Large intestine (tissue), 3 donors: ENCODE measurements around the gene C19orf53. TPM values are rescaled to one million over a fixed set of nuclear protein-coding genes. Genes with fewer than 3 reads are reported as not detected.

Experiments used
- DNase-seq, 2 donors: peaks; one replicate each; pipeline versions ENCODE4 v3.0.0 to v3.0.0-alpha.2; 2013
- H3K27ac ChIP-seq: one replicate; pipeline ENCODE4 v1.5.1; 2013; ENCODE audit warnings: low read length
- H3K27me3 ChIP-seq: 2 replicates; pipeline ENCODE4 v1.6.1; 2013; ENCODE audit warnings: low read length; ENCODE audit not compliant: control insufficient read depth, insufficient read depth
- H3K36me3 ChIP-seq: 2 replicates; pipeline ENCODE4 v1.6.1; 2013; ENCODE audit warnings: low read length; ENCODE audit not compliant: control insufficient read depth, insufficient read depth
- H3K4me1 ChIP-seq: one replicate; pipeline ENCODE4 v1.6.1; 2013; ENCODE audit warnings: low read length; ENCODE audit not compliant: control insufficient read depth, insufficient read depth
- H3K4me3 ChIP-seq: one replicate; pipeline ENCODE4 v1.5.1; 2013; ENCODE audit warnings: low read length
- H3K9me3 ChIP-seq: one replicate; pipeline ENCODE4 v1.6.1; 2013; ENCODE audit warnings: mild to moderate bottlenecking, low read depth, low read length, moderate library complexity; ENCODE audit not compliant: control insufficient read depth
- WGBS: methylation state at CpG from one replicate; pipeline ENCODE4 v1.1.5; 2013; ENCODE audit warnings: low lambda C conversion rate; ENCODE audit not compliant: insufficient coverage; 5-methylcytosine and 5-hydroxymethylcytosine counted together
- polyA plus RNA-seq: library from polyadenylated mRNA; unstranded; fragments of 120-200 nt; gene quantifications from one replicate; pipeline ENCODE4 v1.2.1, GENCODE V29; 2013

Gene C19orf53
- polyA plus RNA-seq, 1 donor, result 101 TPM

DNA sequence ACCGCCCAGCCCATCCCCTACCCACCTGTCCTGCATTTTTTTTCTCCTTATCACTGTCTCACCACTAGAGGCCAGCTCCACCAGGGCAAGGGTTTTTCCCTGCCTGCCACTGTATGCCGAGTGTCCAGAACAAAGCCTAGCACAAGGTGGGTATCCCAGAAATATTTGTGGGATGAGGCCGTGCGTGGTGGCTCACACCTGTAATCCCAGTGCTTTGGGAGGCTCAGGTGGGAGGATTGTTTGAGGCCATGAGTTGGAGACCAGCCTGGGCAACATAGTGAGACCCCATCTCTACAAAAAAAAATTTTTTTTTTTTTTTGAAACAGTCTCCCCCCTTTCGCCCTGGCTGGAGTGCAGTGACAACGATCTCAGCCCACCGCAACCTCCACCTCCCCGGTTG lies 12.8 kb upstream of the C19orf53 start:
- Histone ChIP-seq H3K9me3 (no peaks in the 10 kb centered on the region), H3K36me3 (peaks cover 69% of the 10 kb centered on the region), H3K4me3 (no peak overlapping the region), H3K4me1 (peaks cover 12% of the 10 kb centered on the region), H3K27me3 (no peaks in the 10 kb centered on the region), H3K27ac (no peak overlapping the region)
- no peak for DNase-seq
- WGBS, result 100% methylated on average over 1 of the region's 8 CpGs

DNA sequence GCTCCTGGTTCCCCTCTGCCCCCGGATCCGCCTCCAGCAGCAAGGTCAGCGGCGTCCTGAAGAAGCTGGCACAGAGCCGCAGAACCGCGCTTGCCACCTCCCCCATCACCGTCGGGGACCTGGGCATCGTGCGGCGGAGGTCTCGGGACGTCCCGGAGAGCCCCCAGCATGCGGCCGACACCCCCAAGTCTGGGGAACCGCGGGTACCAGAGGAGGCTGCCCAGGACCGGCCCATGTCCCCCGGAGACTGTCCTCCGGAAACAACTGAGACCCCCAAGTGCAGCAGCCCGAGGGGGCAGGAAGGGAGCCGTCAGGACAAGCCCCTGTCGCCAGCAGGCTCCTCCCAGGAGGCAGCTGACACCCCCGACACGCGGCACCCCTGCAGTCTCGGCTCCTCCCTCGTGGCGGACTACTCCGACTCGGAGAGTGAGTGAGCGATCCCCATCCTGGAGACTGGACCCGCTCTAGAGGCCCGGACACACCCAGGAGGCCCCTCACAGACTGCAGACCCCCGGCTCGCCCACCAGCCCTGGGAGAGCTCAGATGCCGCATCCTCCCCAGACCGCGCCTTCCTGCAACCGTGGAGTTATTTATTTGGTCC lies 11.5 kb upstream of the C19orf53 start:
- Histone ChIP-seq H3K9me3 (no peaks in the 10 kb centered on the region), H3K27me3 (no peaks in the 10 kb centered on the region), H3K4me3 (no peak overlapping the region), H3K36me3 (peaks cover 56% of the 10 kb centered on the region), H3K27ac (no peak overlapping the region), H3K4me1 (peaks cover 12% of the 10 kb centered on the region)
- DNase-seq, result no peak
- WGBS, result no CpG with 5 or more reads among the region's 42 CpGs

GRCh38 chr19:13763265-13763664 lies 11.0 kb upstream of the C19orf53 start:
- H3K27me3 ChIP-seq, result no peaks in the 10 kb centered on the region
- H3K36me3 ChIP-seq, result peaks cover 54% of the 10 kb centered on the region
- WGBS, result no CpG with 5 or more reads among the region's 3 CpGs
- no peak overlapping the region for H3K27ac ChIP-seq
- H3K4me3 ChIP-seq, result no peak overlapping the region
- peaks cover 12% of the 10 kb centered on the region for H3K4me1 ChIP-seq
- DNase-seq, result no peak
- H3K9me3 ChIP-seq, result no peaks in the 10 kb centered on the region

DNA sequence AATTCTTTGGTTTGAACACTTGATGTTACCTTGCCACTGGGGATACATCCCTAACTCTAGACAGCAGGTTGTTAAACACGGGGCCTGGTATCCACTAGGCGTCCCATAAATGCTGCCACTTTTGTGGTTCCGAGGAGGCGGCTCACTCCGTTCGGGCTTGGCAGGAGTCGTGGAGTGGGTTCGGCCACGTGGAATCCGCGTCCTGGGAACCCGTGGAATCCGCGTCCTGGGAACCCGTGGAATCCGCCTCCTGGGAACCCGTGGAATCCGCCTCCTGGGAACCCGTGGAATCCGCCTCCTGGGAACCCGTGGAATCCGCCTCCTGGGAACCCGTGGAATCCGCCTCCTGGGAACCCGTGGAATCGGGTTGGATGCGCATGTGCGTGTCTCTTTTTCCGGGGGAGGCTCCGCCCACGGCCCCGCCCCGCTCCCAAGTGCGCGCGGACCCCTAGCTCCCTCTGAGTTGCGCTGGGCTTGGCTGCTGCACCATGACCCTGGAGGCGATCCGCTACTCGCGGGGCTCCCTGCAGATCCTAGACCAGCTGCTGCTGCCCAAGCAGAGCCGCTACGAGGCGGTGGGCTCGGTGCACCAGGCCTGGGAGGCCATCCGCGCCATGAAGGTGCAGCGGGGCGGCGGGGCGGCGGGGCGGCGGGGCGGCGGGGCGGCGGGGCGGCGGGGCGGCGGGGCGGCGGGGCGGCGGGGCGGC lies 10.0 kb upstream of the C19orf53 start, which contains the start of gene MRI1:
TSS of gene MRI1 (plus strand) at position 422 of the 707 bp plus-strand sequence. CDS start at position 489, 67 bp downstream.
- Histone ChIP-seq H3K36me3 (peaks cover 55% of the 10 kb centered on the region), H3K27ac (peak within 1 kb of the TSS; percentile 11), H3K4me1 (peaks cover 12% of the 10 kb centered on the region), H3K27me3 (no peaks in the 10 kb centered on the region), H3K4me3 (peak within 1 kb of the TSS; percentile 63), H3K9me3 (no peaks in the 10 kb centered on the region)
- WGBS, result no CpG with 5 or more reads among the region's 67 CpGs
- DNase-seq, result peak; percentile 76 to 90

GRCh38 chr19:13764821-13765394 lies 9.3 kb upstream of the C19orf53 start:
- peak in 1 of 2 donors; percentile 37 for DNase-seq
- Histone ChIP-seq H3K27ac (no peak overlapping the region), H3K4me1 (peaks cover 12% of the 10 kb centered on the region), H3K36me3 (peaks cover 53% of the 10 kb centered on the region), H3K4me3 (peak overlapping the region; percentile 63), H3K27me3 (no peaks in the 10 kb centered on the region), H3K9me3 (no peaks in the 10 kb centered on the region)
- 10% methylated on average over 2 of the region's 48 CpGs for WGBS

DNA sequence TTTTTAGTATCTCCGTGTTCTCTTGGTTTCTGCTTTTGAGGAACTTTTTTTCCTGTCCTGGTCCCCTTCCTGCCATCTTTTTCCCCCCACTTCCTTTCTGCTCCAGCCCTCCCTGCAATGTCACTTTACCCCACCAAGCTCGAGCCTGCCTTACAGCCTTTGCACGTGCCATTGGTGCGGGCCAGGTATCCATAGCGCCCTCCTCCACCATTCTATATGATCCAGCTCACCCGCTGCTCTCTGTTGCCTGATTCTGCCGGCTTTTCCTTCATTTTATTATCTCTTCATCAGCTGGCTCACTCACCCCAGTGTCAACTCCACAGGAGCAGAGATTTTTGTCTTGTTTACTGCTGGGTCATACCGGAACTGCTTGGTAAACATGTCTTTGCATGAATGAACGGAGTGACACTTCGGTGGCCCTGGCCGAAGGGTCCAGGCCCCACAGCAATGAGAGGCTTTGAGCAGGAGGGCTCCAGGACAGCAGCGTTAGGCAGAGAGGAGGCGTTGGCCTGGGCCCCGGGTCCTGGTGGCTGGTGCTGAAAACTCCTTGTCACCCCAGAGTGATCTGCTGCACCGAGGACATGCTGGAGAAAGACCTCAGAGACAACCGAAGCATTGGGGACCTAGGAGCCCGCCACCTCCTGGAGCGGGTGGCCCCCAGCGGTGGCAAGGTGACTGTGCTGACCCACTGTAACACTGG lies 8.7 kb upstream of the C19orf53 start:
- 13% methylated on average over 1 of the region's 19 CpGs for WGBS
- H3K4me3 ChIP-seq, result peak overlapping the region; percentile 63
- H3K9me3 ChIP-seq, result no peaks in the 10 kb centered on the region
- peaks cover 51% of the 10 kb centered on the region for H3K36me3 ChIP-seq
- no peak overlapping the region for H3K27ac ChIP-seq
- H3K27me3 ChIP-seq, result no peaks in the 10 kb centered on the region
- no peak for DNase-seq
- H3K4me1 ChIP-seq, result peaks cover 12% of the 10 kb centered on the region

DNA sequence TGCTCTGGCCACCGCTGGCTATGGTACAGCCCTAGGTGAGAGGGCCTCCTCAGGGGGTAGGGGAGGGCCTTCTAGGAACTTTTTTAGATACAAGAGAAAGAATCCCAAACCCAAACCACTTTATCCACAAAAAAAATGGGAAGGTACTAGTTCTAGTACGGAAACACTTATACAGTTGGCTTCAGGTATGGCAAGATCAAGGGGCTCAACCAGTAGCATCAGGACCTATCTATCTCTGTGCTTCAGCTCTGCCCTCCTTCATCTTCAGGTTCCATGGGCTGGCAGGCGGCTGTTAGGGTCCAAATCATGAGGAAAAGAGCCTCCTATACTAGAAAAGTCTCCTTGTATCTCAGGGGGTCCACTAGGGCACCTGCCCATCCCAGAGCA lies 8.2 kb upstream of the C19orf53 start:
- no peak overlapping the region for H3K4me3 ChIP-seq
- no CpG with 5 or more reads among the region's 3 CpGs for WGBS
- H3K27ac ChIP-seq, result no peak overlapping the region
- DNase-seq, result no peak
- H3K4me1 ChIP-seq, result peaks cover 12% of the 10 kb centered on the region
- H3K27me3 ChIP-seq, result no peaks in the 10 kb centered on the region
- H3K36me3 ChIP-seq, result peaks cover 48% of the 10 kb centered on the region
- no peaks in the 10 kb centered on the region for H3K9me3 ChIP-seq

DNA sequence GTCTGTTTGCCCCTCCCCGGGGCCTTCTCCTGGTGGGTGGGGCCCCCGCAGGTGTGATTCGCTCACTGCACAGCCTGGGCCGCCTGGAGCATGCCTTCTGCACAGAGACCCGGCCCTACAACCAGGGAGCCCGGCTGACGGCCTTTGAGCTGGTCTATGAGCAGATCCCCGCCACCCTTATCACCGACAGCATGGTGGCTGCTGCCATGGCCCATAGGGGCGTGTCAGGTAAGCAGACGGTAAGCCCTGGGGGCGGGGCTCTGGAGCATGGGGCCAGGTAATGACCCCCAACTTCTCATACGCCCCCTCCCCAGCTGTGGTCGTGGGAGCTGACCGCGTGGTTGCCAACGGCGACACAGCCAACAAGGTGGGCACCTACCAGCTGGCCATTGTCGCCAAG lies 5.7 kb upstream of the C19orf53 start:
- Histone ChIP-seq H3K9me3 (no peaks in the 10 kb centered on the region), H3K4me1 (peaks cover 12% of the 10 kb centered on the region), H3K4me3 (no peak overlapping the region), H3K36me3 (peaks cover 32% of the 10 kb centered on the region), H3K27me3 (no peaks in the 10 kb centered on the region), H3K27ac (no peak overlapping the region)
- WGBS, result no CpG with 5 or more reads among the region's 19 CpGs
- DNase-seq, result no peak

DNA sequence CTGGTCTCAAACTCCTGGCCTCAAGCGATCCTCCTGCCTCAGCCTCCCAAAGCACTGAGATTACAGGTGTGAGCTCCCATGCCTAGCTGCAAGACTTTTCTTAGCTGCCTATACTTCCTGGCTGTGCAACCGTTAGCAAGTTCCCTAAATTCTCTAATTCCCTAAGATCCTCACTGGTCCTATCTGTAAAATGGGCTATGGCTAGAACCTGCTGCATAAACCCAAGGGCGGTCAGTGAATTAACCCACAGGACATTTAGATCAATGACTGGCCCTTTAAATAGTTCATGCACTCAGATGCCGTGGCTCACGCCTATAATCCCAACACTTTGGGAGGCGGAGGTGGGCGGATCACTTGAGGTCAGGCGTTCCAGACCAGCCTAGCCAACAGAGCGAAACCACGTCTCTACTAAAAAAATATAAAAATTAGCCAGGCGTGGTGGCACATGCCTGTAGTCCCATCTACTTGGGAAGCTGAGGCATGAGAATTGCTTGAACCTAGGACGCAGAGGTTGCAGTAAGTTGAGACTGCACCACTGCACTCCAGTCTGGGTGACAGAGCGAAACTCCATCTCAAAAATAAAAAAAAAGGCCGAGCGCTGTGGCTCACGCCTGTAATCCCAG lies 4.1 kb upstream of the C19orf53 start:
- no CpG with 5 or more reads among the region's 16 CpGs for WGBS

DNA sequence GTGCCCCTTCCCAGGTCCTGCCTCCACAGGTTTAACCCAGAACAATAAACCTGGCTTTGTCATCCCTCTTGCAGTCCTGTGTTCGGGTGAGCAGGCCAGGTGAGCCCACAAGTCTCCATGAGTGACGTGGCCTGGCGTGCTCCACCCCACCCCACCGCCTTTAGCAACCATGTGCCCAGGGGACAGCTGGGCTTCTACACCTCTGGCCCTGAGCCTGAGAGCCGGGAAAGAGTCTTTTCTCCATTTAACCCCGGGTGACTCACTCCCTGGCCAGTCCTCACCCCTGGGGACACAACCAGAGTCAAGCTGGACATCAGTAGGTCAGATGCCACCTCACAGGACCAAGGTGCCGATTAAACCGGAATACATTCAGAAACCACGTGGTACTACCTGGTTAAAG lies 4.1 kb downstream of the C19orf53 start:
- no CpG with 5 or more reads among the region's 9 CpGs for WGBS
- no peak overlapping the region for H3K27ac ChIP-seq
- no peak for DNase-seq
- no peaks in the 10 kb centered on the region for H3K27me3 ChIP-seq
- no peak overlapping the region for H3K4me3 ChIP-seq
- H3K36me3 ChIP-seq, result peaks cover 27% of the 10 kb centered on the region
- no peaks in the 10 kb centered on the region for H3K9me3 ChIP-seq
- peaks cover 7% of the 10 kb centered on the region for H3K4me1 ChIP-seq

More for the DNA sequence above, 4.1 kb upstream of the C19orf53 start:
- peaks cover 32% of the 10 kb centered on the region for H3K36me3 ChIP-seq
- no peak overlapping the region for H3K27ac ChIP-seq
- H3K27me3 ChIP-seq, result no peaks in the 10 kb centered on the region
- peaks cover 8% of the 10 kb centered on the region for H3K4me1 ChIP-seq
- H3K9me3 ChIP-seq, result no peaks in the 10 kb centered on the region
- no peak overlapping the region for H3K4me3 ChIP-seq
- no peak for DNase-seq
